ENCODE data around the gene SLC13A4. TPM values are rescaled to one million over a fixed set of nuclear protein-coding genes. Genes with fewer than 3 reads are reported as not detected.
"Not testable (repeated sequence)": the region's sequence is repeated elsewhere in the genome, so short reads cannot be mapped to it uniquely, and the experiment has no call there.

SLC13A4 gene
- total RNA-seq (not detected), polyA plus RNA-seq (ENCODE audit: insufficient read depth, low read depth, low replicate concordance) (not detected)
- long read RNA-seq, donor 1: 0 reads
- long read RNA-seq, donor 2: 0 reads
- long read RNA-seq, donor 3: 0 reads
- long read RNA-seq, donor 4: 0 reads
- long read RNA-seq, donor 5: 0 reads
- long read RNA-seq, donor 6: 0 reads
- long read RNA-seq, donor 7, partial matches to known transcripts: 0 of 4 reads
- long read RNA-seq, donor 7, other reads (novel, unspliced or antisense): 4 of 4 reads
- long read RNA-seq, donor 8: 0 reads
- long read RNA-seq, donor 9: 0 reads
- long read RNA-seq, donor 10: 0 reads

DNA sequence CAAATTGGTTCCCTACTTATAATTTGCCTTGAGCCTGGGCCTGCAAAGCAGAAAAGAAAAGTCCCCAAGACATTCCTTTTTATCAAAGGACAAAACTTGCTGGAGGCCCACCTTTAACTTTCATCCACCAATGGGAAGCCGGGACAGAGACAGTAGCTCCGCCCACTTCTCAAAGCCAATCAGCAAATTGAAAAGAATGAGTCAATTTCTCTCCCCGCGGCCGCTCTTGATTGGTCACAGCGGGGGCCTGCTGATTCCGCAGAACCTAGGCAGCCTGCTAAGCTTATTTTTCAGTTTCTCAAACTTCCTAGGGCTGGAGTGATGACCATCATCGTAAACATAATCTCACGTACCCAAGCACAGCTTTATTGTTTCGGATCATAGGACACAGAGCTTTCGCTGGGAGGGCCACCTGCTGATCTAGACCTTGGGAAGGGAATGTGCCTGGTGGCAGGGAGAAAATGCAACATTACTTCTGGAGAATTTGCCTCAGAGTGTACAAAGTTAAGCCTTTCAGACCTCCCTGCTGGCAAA is at the start of gene SLC13A4:
SLC13A4 (minus strand) TSS at position 51 of the 534 bp plus-strand sequence. CDS start 690 bp downstream, outside the sequence.
- FAIRE-seq: no peak

GRCh38 chr7:135775915-135776314 is 47.9 kb upstream of the SLC13A4 start:
- H3K9ac ChIP-seq (ENCODE audit: low read length in 3 of 3); H3K27ac ChIP-seq (ENCODE audit: low read depth in 2 of 2, low read length in 2 of 2); DNase-seq; FAIRE-seq; intact Hi-C loops (cut with DNase I); H3K4me1 ChIP-seq (ENCODE audit: control insufficient read depth in 2 of 3, insufficient read depth in 2 of 3, low read depth in 1 of 3, low read length in 3 of 3); H3K4me3 ChIP-seq (ENCODE audit: low read length in 3 of 3); H3K36me3 ChIP-seq (ENCODE audit: control insufficient read depth in 2 of 3, insufficient read depth in 3 of 3, low read length in 3 of 3); H3K27me3 ChIP-seq (ENCODE audit: control insufficient read depth, insufficient read depth, low read length); H3K9me3 ChIP-seq (ENCODE audit: control insufficient read depth in 2 of 3, insufficient read depth in 1 of 3, low read length in 3 of 3): not testable (repeated sequence)

More for the DNA sequence above, at the start of gene SLC13A4:
- Histone ChIP-seq H3K36me3 (ENCODE audit: control insufficient read depth in 2 of 3, insufficient read depth in 3 of 3, low read length in 3 of 3) (no peaks in the 10 kb centered on the region), H3K9me3 (ENCODE audit: control insufficient read depth in 2 of 3, insufficient read depth in 1 of 3, low read length in 3 of 3) (no peaks in the 10 kb centered on the region), H3K9ac (ENCODE audit: low read length in 3 of 3) (no peak within 1 kb of the TSS), H3K4me1 (ENCODE audit: control insufficient read depth in 2 of 3, insufficient read depth in 2 of 3, low read depth in 1 of 3, low read length in 3 of 3) (no peaks in the 10 kb centered on the region), H3K4me3 (ENCODE audit: low read length in 3 of 3) (no peak within 1 kb of the TSS), H3K27ac (ENCODE audit: low read depth in 2 of 2, low read length in 2 of 2) (no peak within 1 kb of the TSS), H3K27me3 (ENCODE audit: control insufficient read depth, insufficient read depth, low read length) (no peaks in the 10 kb centered on the region)
- intact Hi-C loops (cut with DNase I): no loop called here
- no peak for DNase-seq
- TF ChIP-seq, protein P1, sequence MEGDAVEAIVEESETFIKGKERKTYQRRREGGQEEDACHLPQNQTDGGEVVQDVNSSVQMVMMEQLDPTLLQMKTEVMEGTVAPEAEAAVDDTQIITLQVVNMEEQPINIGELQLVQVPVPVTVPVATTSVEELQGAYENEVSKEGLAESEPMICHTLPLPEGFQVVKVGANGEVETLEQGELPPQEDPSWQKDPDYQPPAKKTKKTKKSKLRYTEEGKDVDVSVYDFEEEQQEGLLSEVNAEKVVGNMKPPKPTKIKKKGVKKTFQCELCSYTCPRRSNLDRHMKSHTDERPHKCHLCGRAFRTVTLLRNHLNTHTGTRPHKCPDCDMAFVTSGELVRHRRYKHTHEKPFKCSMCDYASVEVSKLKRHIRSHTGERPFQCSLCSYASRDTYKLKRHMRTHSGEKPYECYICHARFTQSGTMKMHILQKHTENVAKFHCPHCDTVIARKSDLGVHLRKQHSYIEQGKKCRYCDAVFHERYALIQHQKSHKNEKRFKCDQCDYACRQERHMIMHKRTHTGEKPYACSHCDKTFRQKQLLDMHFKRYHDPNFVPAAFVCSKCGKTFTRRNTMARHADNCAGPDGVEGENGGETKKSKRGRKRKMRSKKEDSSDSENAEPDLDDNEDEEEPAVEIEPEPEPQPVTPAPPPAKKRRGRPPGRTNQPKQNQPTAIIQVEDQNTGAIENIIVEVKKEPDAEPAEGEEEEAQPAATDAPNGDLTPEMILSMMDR (IDR thresholded peaks at IDR 0.05; ENCODE audit: borderline replicate concordance, extremely low read depth, insufficient read depth): no peak

- Histone ChIP-seq H3K9ac (ENCODE audit: low read length in 3 of 3) (no peak overlapping the region), H3K4me1 (ENCODE audit: control insufficient read depth in 2 of 3, insufficient read depth in 2 of 3, low read depth in 1 of 3, low read length in 3 of 3) (no peaks in the 10 kb centered on the region), H3K27me3 (ENCODE audit: control insufficient read depth, insufficient read depth, low read length) (no peaks in the 10 kb centered on the region), H3K4me3 (ENCODE audit: low read length in 3 of 3) (no peak overlapping the region), H3K9me3 (ENCODE audit: control insufficient read depth in 2 of 3, insufficient read depth in 1 of 3, low read length in 3 of 3) (peaks cover 0 to 5% (median 5%) of the 10 kb centered on the region in 3 donors), H3K27ac (ENCODE audit: low read depth in 2 of 2, low read length in 2 of 2) (no peak overlapping the region), H3K36me3 (ENCODE audit: control insufficient read depth in 2 of 3, insufficient read depth in 3 of 3, low read length in 3 of 3) (no peaks in the 10 kb centered on the region)
- DNase-seq (no peak), FAIRE-seq (no peak)
- TF ChIP-seq, protein P1 (IDR thresholded peaks at IDR 0.05; ENCODE audit: borderline replicate concordance, extremely low read depth, insufficient read depth): no peak
- intact Hi-C loops (cut with DNase I): no loop called here
Observed at GRCh38 chr7:135775230-135775629, 47.2 kb upstream of the SLC13A4 start.

DNA sequence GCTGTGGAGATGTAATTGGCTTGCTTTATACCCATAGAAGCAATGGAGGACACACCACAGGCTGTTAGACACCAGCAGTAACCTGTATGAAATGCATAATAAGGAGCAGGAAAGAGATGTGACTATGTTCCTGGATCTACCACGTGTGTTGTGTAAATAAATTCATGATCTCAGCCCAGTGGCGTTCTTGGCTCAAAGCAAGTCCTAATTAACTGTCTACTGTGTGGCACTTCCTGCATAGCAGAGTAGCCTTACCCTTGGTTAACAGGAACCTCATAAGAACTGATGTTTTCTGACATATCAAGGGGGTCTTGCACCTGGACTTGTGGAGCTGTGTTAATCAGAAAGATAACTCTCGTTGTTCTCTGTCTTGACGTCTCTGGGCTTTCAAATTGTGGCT is 46.3 kb upstream of the SLC13A4 start:
- TF ChIP-seq, protein P1 (IDR thresholded peaks at IDR 0.05; ENCODE audit: borderline replicate concordance, extremely low read depth, insufficient read depth): no peak
- H3K9ac ChIP-seq (ENCODE audit: low read length in 3 of 3): no peak overlapping the region
- DNase-seq (no peak), FAIRE-seq (no peak)
- H3K36me3 ChIP-seq (ENCODE audit: control insufficient read depth in 2 of 3, insufficient read depth in 3 of 3, low read length in 3 of 3): no peaks in the 10 kb centered on the region
- intact Hi-C loops (cut with DNase I): no loop called here
- no peak overlapping the region for H3K4me3 ChIP-seq (ENCODE audit: low read length in 3 of 3)
- H3K27ac ChIP-seq (ENCODE audit: low read depth in 2 of 2, low read length in 2 of 2): no peak overlapping the region
- H3K9me3 ChIP-seq (ENCODE audit: control insufficient read depth in 2 of 3, insufficient read depth in 1 of 3, low read length in 3 of 3): peaks cover 0 to 5% (median 5%) of the 10 kb centered on the region in 3 donors
- no peaks in the 10 kb centered on the region for H3K27me3 ChIP-seq (ENCODE audit: control insufficient read depth, insufficient read depth, low read length)
- H3K4me1 ChIP-seq (ENCODE audit: control insufficient read depth in 2 of 3, insufficient read depth in 2 of 3, low read depth in 1 of 3, low read length in 3 of 3): no peaks in the 10 kb centered on the region
